Measurements from ENCODE around the gene PSMD2.

The PSMD2 gene

GRCh38 chr3:184355261-184356040, 56.4 kb downstream of the PSMD2 start:
- no peak for DNase-seq (ENCODE audit: low read depth in 3 of 3)

DNA sequence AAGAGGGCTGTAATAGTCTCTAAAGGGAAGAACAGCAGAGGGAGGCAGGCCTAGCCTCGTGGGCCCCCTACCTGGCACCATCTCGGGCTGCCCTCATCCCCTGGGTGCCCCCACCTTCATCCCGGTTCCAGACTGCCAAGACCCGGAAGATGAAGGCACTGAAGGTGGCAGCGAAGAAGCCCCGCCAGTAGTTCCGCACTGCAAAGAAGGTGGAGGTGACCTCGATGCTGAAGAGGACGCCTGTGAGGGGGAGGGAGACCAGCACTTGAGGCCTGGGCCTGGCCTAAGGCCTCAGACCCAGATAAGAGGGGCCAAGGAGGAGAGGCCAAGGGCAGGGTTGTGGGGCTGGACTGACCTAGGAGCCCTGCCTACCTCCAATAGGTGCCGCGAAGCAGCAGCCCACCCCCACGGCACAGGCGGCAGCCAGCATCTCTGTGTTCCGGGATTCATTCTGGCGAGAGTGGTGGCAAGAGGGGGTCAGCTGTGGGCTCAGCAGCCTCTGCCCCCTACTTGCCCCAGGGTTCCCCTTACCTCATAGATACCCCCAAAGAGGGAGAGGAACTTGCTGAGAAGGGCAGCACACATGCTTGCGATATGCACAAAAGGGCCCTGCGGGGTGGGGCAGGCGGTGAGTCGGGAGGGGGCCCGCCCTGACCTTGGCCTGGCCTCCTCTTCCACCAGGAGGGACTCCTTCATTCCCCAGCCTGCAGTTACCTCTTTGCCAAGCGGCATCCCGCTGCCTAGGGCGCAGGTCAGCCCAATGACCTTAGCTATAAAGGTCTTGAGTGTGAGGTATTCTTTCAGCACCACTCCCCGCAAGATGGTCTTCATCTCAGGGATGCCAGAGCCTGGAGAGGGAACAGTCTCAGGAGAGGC, 58.4 kb downstream of the PSMD2 start:
- no peak for DNase-seq (ENCODE audit: low read depth in 3 of 3)

DNA sequence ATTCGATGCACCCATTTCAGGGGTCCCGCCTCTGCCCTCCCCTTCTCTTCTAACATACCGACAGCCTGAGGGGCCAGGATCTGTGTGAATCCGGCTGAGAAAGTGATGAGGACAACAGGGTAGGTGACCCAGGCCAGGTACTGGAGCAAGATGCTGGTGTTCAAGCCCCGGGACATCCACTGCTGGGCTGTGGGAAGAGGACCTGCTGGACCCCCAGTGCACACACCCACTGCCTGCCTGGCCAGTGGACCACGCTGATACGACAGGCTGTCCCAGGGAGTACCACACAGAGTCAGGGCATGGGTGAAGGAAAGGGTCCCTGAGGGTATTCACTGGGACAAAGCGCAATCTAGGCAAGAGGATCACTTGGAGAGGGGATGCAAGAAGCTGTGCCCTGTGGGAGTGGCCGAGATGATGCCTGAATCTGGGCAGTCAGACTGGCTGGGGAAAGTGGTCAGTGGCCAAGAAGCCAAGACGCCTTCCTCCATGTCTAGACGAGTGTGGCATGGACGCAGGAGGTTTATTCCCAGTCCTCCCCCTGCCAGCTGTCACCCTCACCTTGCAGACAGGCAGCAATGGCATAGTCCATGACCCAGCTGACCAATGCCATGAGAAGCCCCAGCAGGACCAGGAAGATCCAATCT, 59.2 kb downstream of the PSMD2 start:
- no peak for DNase-seq (ENCODE audit: low read depth in 3 of 3)

Measured in stimulated activated CD4-positive, alpha-beta T cell treated with anti-CD3 and anti-CD28 coated beads, TNF-alpha, amount 100 ng/mL, for 48 hours (primary cell).